HepG2 (cell line): Measurements from ENCODE around the gene GPR173. TPM values are rescaled to one million over a fixed set of nuclear protein-coding genes. Genes with fewer than 3 reads are reported as not detected.

Experiments used
- BCL6 ChIP-seq: IDR thresholded peaks from 2 replicates; pipeline ENCODE4 v1.6.1; 2016; ENCODE audit warnings: missing genetic modification reagents, missing compliant biosample characterization
- CBX2 ChIP-seq, 2 experiments: fragments of 200-600 bp in 1 of 2; sonication (generic); formaldehyde crosslinking in 1 of 2; IDR thresholded peaks; 2 replicates each; pipeline versions ENCODE4 v1.7.0 to v1.8.1; 2018 to 2022; ENCODE audit warnings: low read depth in 2 of 2, low read length in 1 of 2, mild to moderate bottlenecking in 1 of 2, missing genetic modification reagents in 1 of 2
- ELF4 ChIP-seq: sonication (generic); formaldehyde crosslinking; IDR thresholded peaks from 2 replicates; pipeline ENCODE4 v1.5.0; 2020; ENCODE audit warnings: missing genetic modification reagents, mild to moderate bottlenecking, moderate library complexity, borderline replicate concordance
- GATA4 ChIP-seq: sonication (generic); IDR thresholded peaks from 2 replicates; pipeline ENCODE4 v1.6.1; 2016; ENCODE audit warnings: antibody characterized with exemption, low read depth, borderline replicate concordance
- GATAD1 ChIP-seq: IDR thresholded peaks from 2 replicates; pipeline ENCODE4 v1.6.1; 2016; ENCODE audit warnings: missing genetic modification reagents, missing compliant biosample characterization
- HNRNPK ChIP-seq: fragments of 200-400 bp; formaldehyde crosslinking; IDR thresholded peaks from 2 replicates; pipeline ENCODE4 v1.6.1; 2018; ENCODE audit warnings: low read length, low read depth, moderate library complexity, mild to moderate bottlenecking; ENCODE audit not compliant: poor library complexity, severe bottlenecking
- MBNL3 ChIP-seq: fragments of 250-450 bp; sonication (Bioruptor Pico); conservative IDR thresholded peaks from 2 replicates; pipeline ENCODE4 v1.8.0; 2022; ENCODE audit warnings: mild to moderate bottlenecking, inconsistent platforms
- NPAS2 ChIP-seq: sonication (generic); formaldehyde crosslinking; IDR thresholded peaks from 2 replicates; pipeline ENCODE4 v1.8.0; 2022; ENCODE audit warnings: mild to moderate bottlenecking, missing genetic modification reagents, borderline replicate concordance
- PPARG ChIP-seq: conservative IDR thresholded peaks from 2 replicates; pipeline ENCODE4 v1.6.1; 2016; ENCODE audit warnings: missing biosample characterization, missing genetic modification reagents
- RBAK ChIP-seq: sonication (generic); formaldehyde crosslinking; IDR thresholded peaks from 2 replicates; pipeline ENCODE4 v1.5.1; 2020; ENCODE audit warnings: mild to moderate bottlenecking, missing genetic modification reagents
- SP2 ChIP-seq: sonication (generic); formaldehyde crosslinking; IDR thresholded peaks from 2 replicates; pipeline ENCODE4 v1.5.1; 2020; ENCODE audit warnings: mild to moderate bottlenecking, missing genetic modification reagents
- ZBTB38 ChIP-seq: sonication (generic); formaldehyde crosslinking; IDR thresholded peaks from 2 replicates; pipeline ENCODE4 v1.5.1; 2020; ENCODE audit warnings: mild to moderate bottlenecking, missing genetic modification reagents
- ZFP1 ChIP-seq: IDR thresholded peaks from 2 replicates; pipeline ENCODE4 v1.6.1; 2016
- ZKSCAN1 ChIP-seq: fragments of 150-350 bp; IDR thresholded peaks from 2 replicates; pipeline ENCODE4 v1.6.1; 2014; ENCODE audit warnings: low read length
- ZNF121 ChIP-seq: sonication (generic); formaldehyde crosslinking; IDR thresholded peaks from 2 replicates; pipeline ENCODE4 v1.5.0; 2020; ENCODE audit warnings: mild to moderate bottlenecking, missing genetic modification reagents
- ZNF260 ChIP-seq: sonication (generic); formaldehyde crosslinking; IDR thresholded peaks from 2 replicates; pipeline ENCODE4 v1.4.0; 2020; ENCODE audit warnings: missing genetic modification reagents, low read depth, mild to moderate bottlenecking, borderline replicate concordance
- ZNF263 ChIP-seq: sonication (generic); formaldehyde crosslinking; IDR thresholded peaks from 2 replicates; pipeline ENCODE4 v1.4.0; 2020; ENCODE audit warnings: missing genetic modification reagents
- polyA plus RNA-seq, 8 experiments: library from polyadenylated mRNA; depleted of rRNA in 3 of 8; stranded (reverse) in 7 of 8; unstranded in 1 of 8; fragments of >200 nt; fragmentation: Illumina TruSeq in 4 of 8; extraction: Trizol in 4 of 8; gene quantifications; 2 replicates each; pipeline versions ENCODE4 v1.2.1 to v1.2.3, GENCODE V29; 2011 to 2016; ENCODE audit warnings: low read depth in 4 of 8, missing spikeins in 1 of 8, mixed read lengths in 1 of 8; ENCODE audit not compliant: insufficient read depth in 1 of 8
- total RNA-seq, 5 experiments: library from RNA; depleted of rRNA; stranded (reverse); fragments of >200 nt; fragmentation: Illumina TruSeq; extraction: Trizol; gene quantifications; 2 replicates each; pipeline ENCODE4 v1.2.3, GENCODE V29; 2016; ENCODE audit warnings: low read depth in 1 of 5
- TF ChIP-seq, protein P1 (sequence below): sonication (generic); formaldehyde crosslinking; IDR thresholded peaks from 2 replicates; pipeline ENCODE4; 2020; ENCODE audit warnings: missing genetic modification reagents, mild to moderate bottlenecking, borderline replicate concordance
- TF ChIP-seq, protein P2 (sequence below): conservative IDR thresholded peaks from 2 replicates; pipeline ENCODE4 v1.6.1; 2018; ENCODE audit warnings: missing genetic modification reagents
- TF ChIP-seq, protein P3 (sequence below): sonication (generic); formaldehyde crosslinking; IDR thresholded peaks from 2 replicates; pipeline ENCODE4 v1.9.0; 2021; ENCODE audit warnings: mild to moderate bottlenecking, missing genetic modification reagents

The GPR173 gene
- total and polyA plus RNA-seq, 2 of the 13 experiments (the other 11 are each of a cell fraction or from before 2014, with no cell fraction given): 0.04 TPM; not detected in 1

DNA sequence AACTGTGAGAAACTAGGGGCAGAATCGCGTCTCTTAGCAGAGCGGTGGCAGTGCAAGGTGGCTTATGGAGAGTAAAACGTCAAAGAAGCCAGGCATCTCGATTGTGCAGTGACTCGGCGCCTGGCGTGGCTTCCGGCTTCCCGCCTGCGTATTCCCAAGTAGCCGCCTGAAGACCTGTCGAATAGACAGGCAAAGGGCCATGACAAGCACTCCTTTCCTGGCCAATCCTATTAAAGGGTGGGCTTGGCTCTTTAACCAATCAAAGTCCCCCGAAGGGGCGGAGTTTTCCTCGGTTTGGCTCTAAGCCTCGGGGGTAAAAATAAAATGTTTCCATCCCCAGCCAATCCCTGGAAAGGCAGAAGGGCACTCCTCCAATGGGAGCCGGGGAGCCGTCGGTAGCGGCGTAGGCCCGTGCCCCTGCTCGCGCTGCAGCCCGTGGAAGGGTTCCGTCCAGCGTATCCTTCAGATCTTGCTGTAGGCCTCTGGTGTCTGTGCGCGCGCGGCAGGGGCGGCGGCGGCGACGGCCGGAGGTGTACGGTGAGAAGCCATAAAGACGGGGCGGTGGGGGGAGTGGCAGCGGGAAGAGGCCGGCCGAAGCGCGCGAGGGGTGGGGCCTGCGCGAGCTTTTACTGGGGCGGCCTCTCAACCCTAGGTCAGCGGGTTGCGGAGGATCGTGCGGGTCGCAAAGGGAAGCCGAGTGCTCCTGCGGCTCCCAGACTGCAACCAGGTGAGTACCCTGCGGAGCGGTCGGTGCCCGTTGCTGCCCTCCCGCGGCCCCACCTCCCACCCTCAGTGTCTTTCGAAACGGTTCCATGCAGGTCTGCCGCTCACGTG lies 45.4 kb downstream of the GPR173 start, which contains the start of gene KANTR (continued):
- TF ChIP-seq RBAK (CRISPR knock-in tag): no peak
- TF ChIP-seq BCL6 (CRISPR knock-in tag): no peak
- TF ChIP-seq CBX2 (IDR thresholded peaks at IDR 0.05; ENCODE audit: low read depth, low read length): no peak
- TF ChIP-seq CBX2 (CRISPR knock-in tag; IDR thresholded peaks at IDR 0.05; ENCODE audit: low read depth): no peak
- TF ChIP-seq ZNF260 (CRISPR knock-in tag): no peak
- peak; percentile 71 for TF ChIP-seq SP2 (CRISPR knock-in tag)
- TF ChIP-seq NPAS2 (CRISPR knock-in tag): no peak
- TF ChIP-seq GATAD1 (CRISPR knock-in tag): no peak
- TF ChIP-seq, protein P1, sequence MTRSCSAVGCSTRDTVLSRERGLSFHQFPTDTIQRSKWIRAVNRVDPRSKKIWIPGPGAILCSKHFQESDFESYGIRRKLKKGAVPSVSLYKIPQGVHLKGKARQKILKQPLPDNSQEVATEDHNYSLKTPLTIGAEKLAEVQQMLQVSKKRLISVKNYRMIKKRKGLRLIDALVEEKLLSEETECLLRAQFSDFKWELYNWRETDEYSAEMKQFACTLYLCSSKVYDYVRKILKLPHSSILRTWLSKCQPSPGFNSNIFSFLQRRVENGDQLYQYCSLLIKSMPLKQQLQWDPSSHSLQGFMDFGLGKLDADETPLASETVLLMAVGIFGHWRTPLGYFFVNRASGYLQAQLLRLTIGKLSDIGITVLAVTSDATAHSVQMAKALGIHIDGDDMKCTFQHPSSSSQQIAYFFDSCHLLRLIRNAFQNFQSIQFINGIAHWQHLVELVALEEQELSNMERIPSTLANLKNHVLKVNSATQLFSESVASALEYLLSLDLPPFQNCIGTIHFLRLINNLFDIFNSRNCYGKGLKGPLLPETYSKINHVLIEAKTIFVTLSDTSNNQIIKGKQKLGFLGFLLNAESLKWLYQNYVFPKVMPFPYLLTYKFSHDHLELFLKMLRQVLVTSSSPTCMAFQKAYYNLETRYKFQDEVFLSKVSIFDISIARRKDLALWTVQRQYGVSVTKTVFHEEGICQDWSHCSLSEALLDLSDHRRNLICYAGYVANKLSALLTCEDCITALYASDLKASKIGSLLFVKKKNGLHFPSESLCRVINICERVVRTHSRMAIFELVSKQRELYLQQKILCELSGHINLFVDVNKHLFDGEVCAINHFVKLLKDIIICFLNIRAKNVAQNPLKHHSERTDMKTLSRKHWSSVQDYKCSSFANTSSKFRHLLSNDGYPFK: peak; percentile 76; the same call in 1 of the 2 replicates
- no peak for TF ChIP-seq ZKSCAN1
- no peak for TF ChIP-seq ZBTB38 (CRISPR knock-in tag)
- no peak for TF ChIP-seq HNRNPK
- TF ChIP-seq GATA4: no peak
- TF ChIP-seq, protein P2, sequence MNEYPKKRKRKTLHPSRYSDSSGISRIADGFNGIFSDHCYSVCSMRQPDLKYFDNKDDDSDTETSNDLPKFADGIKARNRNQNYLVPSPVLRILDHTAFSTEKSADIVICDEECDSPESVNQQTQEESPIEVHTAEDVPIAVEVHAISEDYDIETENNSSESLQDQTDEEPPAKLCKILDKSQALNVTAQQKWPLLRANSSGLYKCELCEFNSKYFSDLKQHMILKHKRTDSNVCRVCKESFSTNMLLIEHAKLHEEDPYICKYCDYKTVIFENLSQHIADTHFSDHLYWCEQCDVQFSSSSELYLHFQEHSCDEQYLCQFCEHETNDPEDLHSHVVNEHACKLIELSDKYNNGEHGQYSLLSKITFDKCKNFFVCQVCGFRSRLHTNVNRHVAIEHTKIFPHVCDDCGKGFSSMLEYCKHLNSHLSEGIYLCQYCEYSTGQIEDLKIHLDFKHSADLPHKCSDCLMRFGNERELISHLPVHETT: no peak
- TF ChIP-seq MBNL3 (CRISPR knock-in tag): no peak
- no peak for TF ChIP-seq PPARG (CRISPR knock-in tag)
- TF ChIP-seq ELF4 (CRISPR knock-in tag): no peak
- no peak for TF ChIP-seq ZNF121
- no peak for TF ChIP-seq ZFP1 (CRISPR knock-in tag)
- TF ChIP-seq ZNF263 (CRISPR knock-in tag): no peak
- TF ChIP-seq, protein P3, sequence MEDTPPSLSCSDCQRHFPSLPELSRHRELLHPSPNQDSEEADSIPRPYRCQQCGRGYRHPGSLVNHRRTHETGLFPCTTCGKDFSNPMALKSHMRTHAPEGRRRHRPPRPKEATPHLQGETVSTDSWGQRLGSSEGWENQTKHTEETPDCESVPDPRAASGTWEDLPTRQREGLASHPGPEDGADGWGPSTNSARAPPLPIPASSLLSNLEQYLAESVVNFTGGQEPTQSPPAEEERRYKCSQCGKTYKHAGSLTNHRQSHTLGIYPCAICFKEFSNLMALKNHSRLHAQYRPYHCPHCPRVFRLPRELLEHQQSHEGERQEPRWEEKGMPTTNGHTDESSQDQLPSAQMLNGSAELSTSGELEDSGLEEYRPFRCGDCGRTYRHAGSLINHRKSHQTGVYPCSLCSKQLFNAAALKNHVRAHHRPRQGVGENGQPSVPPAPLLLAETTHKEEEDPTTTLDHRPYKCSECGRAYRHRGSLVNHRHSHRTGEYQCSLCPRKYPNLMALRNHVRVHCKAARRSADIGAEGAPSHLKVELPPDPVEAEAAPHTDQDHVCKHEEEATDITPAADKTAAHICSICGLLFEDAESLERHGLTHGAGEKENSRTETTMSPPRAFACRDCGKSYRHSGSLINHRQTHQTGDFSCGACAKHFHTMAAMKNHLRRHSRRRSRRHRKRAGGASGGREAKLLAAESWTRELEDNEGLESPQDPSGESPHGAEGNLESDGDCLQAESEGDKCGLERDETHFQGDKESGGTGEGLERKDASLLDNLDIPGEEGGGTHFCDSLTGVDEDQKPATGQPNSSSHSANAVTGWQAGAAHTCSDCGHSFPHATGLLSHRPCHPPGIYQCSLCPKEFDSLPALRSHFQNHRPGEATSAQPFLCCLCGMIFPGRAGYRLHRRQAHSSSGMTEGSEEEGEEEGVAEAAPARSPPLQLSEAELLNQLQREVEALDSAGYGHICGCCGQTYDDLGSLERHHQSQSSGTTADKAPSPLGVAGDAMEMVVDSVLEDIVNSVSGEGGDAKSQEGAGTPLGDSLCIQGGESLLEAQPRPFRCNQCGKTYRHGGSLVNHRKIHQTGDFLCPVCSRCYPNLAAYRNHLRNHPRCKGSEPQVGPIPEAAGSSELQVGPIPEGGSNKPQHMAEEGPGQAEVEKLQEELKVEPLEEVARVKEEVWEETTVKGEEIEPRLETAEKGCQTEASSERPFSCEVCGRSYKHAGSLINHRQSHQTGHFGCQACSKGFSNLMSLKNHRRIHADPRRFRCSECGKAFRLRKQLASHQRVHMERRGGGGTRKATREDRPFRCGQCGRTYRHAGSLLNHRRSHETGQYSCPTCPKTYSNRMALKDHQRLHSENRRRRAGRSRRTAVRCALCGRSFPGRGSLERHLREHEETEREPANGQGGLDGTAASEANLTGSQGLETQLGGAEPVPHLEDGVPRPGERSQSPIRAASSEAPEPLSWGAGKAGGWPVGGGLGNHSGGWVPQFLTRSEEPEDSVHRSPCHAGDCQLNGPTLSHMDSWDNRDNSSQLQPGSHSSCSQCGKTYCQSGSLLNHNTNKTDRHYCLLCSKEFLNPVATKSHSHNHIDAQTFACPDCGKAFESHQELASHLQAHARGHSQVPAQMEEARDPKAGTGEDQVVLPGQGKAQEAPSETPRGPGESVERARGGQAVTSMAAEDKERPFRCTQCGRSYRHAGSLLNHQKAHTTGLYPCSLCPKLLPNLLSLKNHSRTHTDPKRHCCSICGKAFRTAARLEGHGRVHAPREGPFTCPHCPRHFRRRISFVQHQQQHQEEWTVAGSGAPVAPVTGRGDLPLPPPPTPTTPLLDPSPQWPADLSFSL (CRISPR knock-in tag): no peak
